CD1c-positive myeloid dendritic cell (primary cell): Measurements from ENCODE around the gene FXYD7.

ENCODE experiments used
- DNase-seq: peaks from one replicate; pipeline ENCODE4 v3.0.0-alpha.2; 2016; ENCODE audit errors: extremely low spot score

FXYD7 gene

GRCh38 chr19:35110974-35111373 is 32.1 kb upstream of the FXYD7 start:
- DNase-seq, result peak; percentile 3

- DNase-seq, result no peak
Observed at GRCh38 chr19:35112995-35113688, 29.9 kb upstream of the FXYD7 start.

GRCh38 chr19:35114353-35115176 is 28.5 kb upstream of the FXYD7 start:
- DNase-seq, result peak; percentile 55

GRCh38 chr19:35115177-35115951 is 27.7 kb upstream of the FXYD7 start, which contains the start of gene FXYD3:
FXYD3 (plus strand) TSS chr19:35115823; CDS start chr19:35119377, 3,554 bp downstream.
- DNase-seq, result no peak

GRCh38 chr19:35116072-35116801 is 26.8 kb upstream of the FXYD7 start:
- no peak for DNase-seq

GRCh38 chr19:35117116-35117515 is 25.9 kb upstream of the FXYD7 start:
- no peak for DNase-seq

- DNase-seq, result no peak
Observed at GRCh38 chr19:35117799-35118198, 25.3 kb upstream of the FXYD7 start.

GRCh38 chr19:35118268-35119020 is 24.6 kb upstream of the FXYD7 start:
- DNase-seq, result peak; percentile 7

GRCh38 chr19:35119091-35119490 is 24.0 kb upstream of the FXYD7 start:
- no peak for DNase-seq

GRCh38 chr19:35119578-35120155 is 23.4 kb upstream of the FXYD7 start:
- DNase-seq, result peak; percentile 78

- peak; percentile 95 for DNase-seq
Observed at GRCh38 chr19:35120492-35120891, 22.6 kb upstream of the FXYD7 start.

- DNase-seq, result peak; percentile 52
Observed at GRCh38 chr19:35120898-35121297, 22.2 kb upstream of the FXYD7 start.

- no peak for DNase-seq
Observed at GRCh38 chr19:35122687-35123551, 20.1 kb upstream of the FXYD7 start.

GRCh38 chr19:35123573-35123972 is 19.5 kb upstream of the FXYD7 start:
- DNase-seq, result peak; percentile 9

- peak; percentile 94 for DNase-seq
Observed at GRCh38 chr19:35124098-35125060, 18.7 kb upstream of the FXYD7 start.

GRCh38 chr19:35125270-35125717 is 17.8 kb upstream of the FXYD7 start:
- DNase-seq, result no peak

- DNase-seq, result no peak
Observed at GRCh38 chr19:35125749-35126623, 17.1 kb upstream of the FXYD7 start.
